AG08396 (cell line): ENCODE results near the gene TRIM7.
"Not testable (repeated sequence)": the region's sequence is repeated elsewhere in the genome, so short reads cannot be mapped to it uniquely, and the experiment has no call there.

Source experiments
- DNase-seq: peaks from one replicate; pipeline ENCODE4 v3.0.0; 2012; ENCODE audit warnings: low spot score, mixed read lengths

The TRIM7 gene

DNA sequence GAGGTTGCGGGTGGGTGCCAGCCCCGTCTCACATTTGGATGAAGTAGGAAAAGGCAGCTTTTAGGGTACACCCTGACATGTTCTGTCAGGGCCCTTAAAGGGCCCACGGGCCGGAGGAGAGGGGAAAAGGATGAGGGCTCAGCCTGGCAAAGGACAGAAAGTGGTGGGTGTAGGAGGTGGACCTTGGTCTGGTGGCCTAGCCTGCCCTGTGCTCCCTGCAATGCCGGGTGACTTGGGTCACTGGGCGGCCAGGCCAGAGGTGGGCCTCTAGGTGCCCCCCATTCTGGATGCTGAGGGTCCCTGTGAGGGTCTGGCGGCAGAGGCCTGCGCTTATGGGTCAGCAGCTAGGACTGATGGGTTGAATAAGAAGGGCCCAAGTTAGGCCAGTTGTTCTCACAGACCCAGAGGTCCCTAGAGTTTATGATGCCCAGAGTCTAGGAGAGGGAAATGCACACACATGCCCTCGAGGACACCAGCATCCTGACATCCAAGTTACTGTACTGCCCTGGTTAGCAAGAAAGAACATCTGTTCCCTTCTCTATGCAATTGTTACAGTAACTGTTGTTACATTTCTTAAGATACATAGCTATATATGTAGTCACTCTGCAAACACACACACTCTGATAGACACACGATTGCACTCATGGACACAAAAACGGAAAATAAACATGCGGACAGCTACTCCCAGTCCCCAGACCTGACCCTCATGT, 12.5 kb downstream of the TRIM7 start:
- no peak for DNase-seq

DNA sequence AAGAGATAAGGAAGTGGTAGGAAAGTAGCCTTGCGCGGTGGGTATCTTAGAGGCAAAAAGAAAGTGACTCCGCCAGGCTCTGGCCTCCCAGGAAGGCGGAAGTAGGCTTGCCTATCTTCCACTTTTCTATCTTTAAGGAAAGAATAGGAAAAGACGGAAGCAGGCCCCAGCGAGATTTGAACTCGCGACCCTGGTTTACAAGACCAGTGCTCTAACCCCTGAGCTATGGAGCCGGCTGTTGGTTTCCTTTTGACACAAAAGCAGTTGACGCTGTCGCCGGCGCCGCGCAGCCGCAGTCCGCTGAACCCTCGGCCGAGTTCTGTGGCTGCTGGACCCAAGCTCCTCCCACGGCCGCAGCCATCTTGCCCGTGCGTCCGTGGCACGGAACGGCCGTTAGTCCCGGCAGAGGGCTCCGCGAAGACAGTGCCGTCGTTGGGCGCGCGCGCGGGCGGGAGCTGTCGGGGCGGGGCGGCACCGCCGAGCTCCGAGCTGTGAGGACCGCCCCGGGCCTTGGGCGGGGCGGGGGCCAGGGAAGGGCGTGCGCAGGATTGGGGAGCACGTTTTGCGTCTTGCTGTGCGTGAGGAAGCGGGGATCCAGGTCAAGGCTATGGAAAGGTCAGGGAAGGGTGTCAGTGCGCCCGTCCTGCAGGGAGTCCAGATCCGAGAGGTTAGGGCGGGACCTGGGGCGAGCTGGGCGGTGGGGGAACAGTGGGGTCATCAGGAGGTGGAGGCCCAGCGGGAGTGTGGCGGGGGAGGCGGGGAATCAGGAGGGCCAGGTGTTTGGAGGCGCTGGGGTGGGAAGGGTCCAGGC, 13.3 kb downstream of the TRIM7 start:
- peak; percentile 96 for DNase-seq

DNA sequence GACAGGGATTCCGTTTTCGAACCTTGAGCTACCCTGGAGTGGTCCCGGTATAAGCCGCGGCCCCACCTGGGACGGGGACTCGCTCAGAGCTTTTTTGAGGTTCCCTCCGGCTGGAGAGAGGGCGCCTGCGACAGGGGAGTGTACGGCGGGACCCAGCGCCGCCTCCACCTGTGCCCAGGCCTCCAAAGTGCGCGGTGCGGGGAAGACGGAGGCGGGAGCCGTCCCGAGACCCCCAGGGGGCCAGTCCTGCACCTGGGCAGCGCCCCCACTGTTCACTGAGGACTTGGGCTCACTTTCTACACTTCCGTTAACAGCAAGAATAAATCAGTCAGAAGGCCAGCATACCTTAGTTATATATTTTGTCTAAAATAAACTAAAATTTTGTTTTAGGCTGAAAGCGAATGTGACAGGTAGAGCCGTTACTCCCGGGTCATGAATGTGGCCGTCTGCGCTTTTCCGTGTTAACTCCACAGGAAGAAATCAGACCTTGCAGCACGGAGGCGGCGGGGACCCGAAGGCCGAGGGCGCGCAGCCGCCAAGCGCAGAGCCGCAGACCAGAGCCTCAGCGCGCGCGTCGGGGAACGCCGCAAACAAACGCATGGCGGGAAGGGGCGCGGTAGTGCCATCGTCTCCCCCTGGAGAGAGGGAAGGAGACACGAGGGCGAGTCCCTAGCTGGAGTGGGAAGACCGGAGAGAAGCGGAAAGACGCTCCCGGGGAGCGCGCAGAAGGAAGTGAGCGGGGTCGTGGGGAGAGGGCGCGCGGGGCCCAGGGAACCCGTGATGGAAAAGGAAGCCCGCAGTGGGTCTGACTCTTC, 14.1 kb downstream of the TRIM7 start:
- DNase-seq, result no peak

DNA sequence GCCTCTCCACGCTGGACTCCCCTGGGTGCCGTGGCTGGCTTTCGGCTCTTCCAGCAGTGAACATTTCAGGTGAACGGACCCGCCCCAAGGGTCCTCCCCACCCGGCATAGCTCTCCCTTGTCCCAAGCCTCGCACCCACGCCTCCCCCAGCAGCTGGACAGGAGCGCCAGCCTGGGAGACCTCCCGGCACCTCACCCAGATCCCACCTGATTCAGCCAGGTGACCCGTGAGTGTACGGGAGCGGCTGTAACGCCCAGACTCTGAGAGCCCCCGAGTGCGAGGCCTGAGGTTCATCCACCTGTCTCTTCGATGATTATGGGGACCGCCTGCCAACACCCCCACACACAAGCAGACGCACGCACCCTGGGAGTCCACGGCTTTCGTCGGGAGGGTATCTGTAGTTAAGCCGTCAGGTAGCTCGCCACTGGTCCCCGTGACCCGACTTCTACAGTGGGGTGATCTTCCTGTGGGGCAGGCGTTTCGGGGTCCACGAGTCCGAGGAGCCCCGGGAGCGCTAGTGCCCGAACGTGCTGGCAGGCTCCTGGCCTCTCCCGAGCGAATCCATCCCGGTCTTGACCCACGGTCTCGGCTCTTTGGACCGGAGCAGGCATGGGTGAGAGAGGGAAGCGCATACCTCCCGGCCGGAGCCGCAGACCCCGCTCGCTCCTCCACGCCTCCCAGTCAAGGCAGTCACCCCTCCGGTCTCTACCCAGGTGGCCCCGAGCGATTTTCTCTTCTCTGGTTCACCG, 14.9 kb downstream of the TRIM7 start:
- DNase-seq, result no peak

DNA sequence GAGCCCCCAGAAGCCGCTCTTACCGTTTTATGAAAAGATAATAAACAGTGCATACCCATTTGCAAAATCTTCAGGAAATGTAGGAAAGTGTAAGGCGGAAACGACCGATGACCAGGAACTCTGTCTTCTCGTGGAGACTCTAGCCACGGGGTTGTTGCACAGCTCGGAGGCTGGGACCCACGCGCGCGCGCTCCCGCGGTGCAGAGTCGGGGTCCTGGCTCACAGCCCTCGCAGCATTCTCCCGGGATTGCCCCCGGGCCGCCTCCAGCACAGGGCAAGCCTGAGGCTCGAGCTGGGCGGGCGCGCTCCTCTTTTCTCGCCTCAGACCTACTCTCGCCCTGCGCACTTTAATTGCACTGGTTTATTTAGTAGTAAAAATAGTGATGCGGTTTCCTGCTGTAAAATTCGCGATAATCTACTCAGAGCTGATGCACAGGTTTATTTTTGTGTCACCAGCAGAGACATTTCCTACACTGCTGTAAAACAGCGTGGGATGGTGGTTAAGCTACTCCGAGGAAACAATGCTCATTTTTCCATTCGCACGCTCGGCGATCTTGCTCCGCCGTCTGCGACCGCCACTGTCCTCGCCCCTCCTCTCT, 15.5 kb downstream of the TRIM7 start:
- no peak for DNase-seq

DNA sequence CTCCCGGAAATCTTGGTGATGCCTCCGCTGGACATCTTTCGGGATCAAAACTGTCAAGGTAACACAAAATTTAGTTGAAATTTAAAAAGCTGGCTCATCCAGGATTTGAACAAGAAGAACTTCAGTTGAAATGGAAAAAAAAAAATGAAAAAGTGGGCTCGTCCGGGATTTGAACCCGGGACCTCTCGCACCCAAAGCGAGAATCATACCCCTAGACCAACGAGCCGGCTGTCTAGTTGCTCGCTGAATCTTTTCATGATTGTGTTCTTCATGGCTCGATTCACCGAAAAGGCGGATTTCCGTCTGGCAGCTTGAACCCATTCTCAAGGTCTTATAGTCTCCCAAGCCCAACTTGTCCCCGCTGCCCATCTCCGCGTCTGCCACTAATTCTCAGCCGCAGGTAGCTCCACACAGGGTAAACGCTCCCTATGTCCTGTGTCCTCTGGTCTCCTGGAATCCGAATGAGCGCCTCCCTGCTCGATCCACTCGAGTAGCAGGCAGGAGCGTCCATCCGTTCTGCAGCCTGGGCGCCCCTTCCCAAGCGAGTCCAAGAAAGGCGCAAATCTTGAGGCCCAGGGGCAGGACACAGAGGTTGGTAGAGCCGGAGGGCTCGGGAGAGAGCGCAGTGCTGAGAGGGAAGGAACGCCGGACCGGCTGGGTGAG, 16.2 kb downstream of the TRIM7 start:
- no peak for DNase-seq

DNA sequence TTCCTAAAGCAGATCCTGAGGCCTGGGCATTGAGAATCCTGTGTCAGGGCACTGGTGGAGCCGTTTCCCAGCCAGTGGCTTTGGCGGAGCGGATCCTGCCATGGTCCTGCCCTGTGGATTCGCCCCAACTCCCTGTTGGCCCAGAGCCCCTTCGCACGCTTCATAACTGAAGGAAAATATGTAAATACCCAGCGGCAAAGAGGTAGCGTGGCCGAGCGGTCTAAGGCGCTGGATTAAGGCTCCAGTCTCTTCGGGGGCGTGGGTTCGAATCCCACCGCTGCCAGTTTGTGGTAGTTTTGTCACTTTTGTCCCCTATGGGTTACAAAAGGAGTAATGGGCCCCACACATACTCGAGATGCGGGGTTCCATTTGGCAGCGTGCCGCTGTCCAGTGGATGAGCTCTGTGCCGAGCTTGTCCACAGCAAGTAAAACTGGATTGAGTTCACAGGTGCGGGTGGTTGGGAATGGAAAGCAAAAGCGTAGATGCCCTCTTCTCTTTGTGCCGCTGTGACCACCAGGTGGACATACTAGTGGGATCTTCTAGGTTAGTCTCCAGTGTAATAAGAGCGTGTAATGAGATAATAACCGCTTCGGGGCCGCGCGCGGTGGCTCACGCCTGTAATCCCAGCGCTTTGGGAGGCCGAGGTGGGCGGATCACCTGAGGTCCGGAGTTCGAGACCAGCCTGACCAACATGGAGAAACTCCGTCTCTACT, 17.3 kb downstream of the TRIM7 start:
- DNase-seq, result peak; percentile 75

- no peak for DNase-seq
Observed at GRCh38 chr5:181186986-181187499, 18.0 kb downstream of the TRIM7 start.

- DNase-seq, result no peak
Observed at GRCh38 chr5:181186022-181186421, 19.0 kb downstream of the TRIM7 start.

- no peak for DNase-seq
Observed at GRCh38 chr5:181185560-181185959, 19.4 kb downstream of the TRIM7 start.

DNA sequence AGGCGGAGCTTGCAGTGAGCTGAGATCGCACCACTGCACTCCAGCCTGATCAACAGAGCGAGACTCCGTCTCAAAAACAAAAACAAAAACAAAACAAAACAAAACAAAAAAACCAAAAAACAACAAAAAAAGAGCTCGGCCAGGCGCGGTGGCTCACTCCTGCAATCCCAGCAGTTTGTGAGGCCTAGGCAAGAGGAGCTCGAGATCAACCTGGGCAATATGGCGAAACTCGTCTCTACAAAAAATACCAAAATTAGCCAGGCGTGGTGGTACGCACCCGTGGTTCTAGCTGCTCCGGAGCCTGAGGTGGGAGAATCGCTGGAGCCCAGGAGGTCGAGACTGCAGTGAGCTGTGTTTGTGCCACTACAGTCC, 20.2 kb downstream of the TRIM7 start:
- DNase-seq, result no peak

DNA sequence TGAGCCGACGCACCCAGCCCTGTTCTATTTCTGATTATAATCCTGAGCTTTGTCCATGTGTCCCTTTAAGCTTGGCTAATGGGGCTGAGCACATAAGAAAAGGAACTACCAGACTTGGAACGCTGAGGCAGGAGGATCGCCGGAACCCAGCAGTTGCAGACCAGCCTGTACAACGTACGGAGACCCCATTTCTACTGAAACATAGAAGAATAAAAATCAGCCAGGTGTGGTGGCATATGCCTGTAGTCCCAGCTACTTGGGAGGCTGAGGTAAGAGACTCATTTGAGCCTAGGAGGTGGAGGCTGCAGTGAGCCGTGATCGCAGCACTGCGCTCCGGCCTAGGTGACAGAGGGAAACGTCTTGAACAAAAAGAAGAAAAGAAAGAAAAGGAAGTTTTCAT, 22.3 kb downstream of the TRIM7 start:
- no peak for DNase-seq

- peak; percentile 61 for DNase-seq
Observed at GRCh38 chr5:181181650-181182565, 23.1 kb downstream of the TRIM7 start.

GRCh38 chr5:181177559-181177958, 27.4 kb downstream of the TRIM7 start:
- DNase-seq, result not testable (repeated sequence)

- DNase-seq, result no peak
Observed at GRCh38 chr5:181176254-181176952, 28.6 kb downstream of the TRIM7 start.

- DNase-seq, result peak; percentile 54
Observed at GRCh38 chr5:181173420-181174342, 31.3 kb downstream of the TRIM7 start.

DNA sequence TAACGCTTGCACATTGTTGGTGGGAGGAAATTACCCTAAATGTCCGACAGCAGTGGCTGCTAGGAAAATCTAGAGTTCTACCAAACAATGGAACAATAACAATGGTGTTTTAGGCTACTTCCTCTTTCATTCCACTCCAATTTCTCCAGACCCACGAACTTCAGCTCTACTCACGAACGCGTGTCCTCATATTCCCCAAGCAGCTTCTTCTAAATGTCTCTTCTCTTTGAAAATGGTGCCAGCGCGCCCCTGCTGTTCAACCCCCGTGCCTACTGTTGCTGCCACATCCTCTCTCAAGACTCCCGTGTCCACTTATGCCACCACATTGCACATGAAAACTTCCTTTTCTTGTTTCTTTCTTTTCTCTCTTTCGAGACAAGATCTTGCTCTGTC, 32.0 kb downstream of the TRIM7 start:
- DNase-seq, result no peak
